Stimulated activated CD4-positive, alpha-beta T cell treated with anti-CD3 and anti-CD28 coated beads, Interleukin-2, amount 100 ng/mL, for 24 hours (primary cell): ENCODE results near the gene EGR1.

Source experiments
- DNase-seq, 2 donors: peaks; one replicate each; pipeline ENCODE4 v3.0.0-alpha.2; 2020

The EGR1 gene

DNA sequence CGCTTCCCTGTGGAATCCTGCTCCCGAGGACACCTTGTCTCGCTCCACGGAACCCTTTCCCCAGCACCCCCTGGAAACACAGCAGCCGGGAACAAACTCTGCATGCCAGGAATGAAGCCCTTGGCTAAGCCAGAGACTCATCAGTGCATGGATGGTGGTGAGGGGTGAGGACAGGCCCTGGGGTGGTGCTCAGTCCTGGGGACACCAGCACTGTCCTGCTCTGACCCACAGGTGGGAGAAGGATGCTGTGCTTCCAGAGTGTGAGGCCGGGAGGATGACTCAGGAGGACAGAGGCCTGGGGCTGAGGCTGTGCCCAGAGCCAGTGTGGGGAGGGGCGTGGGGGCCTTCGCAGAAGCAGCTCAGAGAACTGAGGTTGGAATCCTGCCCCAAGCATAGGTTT, 11.2 kb upstream of the EGR1 start:
- DNase-seq, result no peak

DNA sequence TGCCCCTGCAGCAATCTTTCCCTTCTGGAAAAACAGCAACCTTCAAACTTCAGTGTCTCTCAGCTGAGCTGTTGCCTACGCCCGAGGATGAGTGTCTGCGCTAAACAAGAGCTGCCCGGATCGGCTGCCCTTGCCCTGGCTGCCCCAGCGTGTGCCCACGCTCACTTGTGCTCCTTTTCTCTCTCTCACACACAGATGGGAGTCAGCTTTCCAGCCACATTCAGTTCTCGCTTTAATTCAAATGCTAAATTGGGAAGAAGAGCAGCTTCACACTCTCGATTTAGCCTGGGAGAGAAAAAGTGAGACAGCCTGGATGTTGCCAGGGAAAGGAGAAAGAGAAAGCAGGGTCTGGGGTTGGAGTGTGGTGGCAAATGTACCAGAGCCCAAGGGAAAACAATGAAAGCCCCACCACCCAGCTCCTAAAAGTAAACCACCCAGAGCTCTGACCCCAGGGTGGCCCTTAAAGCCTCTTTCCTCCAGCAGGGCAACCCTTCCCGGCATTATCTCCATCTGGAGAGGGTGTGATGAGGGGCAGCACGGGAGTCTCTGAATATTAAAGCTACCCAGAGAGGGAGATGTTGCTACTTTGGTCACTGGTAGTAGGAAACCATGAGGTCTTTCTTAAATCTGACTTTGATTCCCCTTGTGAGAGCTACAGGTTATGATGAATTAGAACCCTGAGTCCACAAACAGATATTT, 9.9 kb upstream of the EGR1 start:
- DNase-seq, result no peak

DNA sequence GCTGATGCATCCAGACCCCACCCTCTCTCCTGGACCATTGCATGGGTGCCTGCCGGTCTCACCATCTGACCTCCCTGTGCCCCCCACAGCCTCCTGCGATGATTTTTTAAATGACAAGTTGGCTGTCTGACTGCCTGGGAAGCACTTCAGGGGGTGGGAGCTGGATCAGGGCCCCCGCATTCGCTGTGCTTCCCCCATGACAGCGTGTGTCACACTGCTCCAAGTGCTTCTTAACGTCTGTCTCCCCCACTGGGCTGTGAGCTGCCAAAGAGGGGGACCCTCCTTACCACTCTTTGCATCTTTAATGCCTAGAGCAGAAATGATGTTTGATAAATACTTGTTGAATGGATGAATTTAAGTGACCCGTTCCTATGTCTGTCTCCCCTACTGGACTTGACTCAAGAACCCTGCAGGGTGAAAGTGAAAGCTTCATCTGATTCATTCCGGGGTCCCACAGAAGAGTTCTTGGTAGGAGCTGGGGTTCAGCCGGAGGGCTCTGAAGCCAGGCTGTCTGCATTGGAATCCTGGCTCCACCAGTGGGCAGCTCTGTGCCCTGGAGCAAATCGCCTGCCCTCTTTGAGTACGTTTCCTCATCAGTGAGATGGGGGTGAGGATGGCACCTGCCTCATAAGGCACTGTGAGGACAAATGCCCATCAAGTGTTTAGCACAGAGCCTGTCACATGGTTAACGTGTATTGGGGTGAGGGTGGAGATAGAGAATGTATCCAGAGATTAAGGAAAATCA, 7.6 kb upstream of the EGR1 start:
- no peak for DNase-seq

DNA sequence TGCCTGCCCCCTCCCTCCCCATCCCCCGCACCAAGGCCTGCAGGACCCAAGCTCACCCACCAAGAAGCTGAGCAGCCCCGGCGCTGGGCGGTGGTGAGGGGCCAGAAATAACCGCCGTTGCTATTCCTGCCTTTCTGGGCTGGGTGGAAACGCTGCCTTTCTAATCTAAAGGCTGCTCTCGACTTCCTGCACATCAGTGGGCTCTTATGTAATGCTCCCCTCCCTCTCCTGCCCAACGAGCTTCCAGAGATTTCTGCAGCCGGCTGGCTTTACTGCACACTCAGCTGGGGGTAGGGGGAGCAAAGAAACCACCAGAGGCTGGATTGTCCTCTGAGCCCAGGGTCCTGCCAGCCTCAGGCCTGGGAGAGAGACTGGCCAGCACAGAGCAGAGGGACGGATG, 6.9 kb upstream of the EGR1 start:
- DNase-seq, result no peak

DNA sequence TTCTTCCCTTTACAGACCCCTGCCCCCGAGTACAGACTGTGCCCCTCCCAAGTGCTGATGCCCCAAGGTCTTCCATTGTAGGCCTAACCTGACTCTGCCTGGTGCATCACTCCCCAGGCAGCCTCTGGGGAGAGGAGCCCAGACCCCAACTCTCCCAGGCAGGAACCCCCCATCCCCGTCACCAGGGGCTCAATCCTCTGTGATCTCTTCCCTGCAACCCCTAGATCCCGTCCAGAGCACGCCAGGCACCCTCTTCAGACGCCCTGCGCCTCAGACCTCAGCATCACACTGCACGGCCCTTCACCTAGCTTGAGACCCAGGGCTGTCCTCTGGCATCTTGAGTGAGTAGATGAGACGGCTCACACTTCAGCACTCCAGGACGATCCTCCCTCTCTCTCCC, 6.4 kb upstream of the EGR1 start:
- DNase-seq, result no peak

DNA sequence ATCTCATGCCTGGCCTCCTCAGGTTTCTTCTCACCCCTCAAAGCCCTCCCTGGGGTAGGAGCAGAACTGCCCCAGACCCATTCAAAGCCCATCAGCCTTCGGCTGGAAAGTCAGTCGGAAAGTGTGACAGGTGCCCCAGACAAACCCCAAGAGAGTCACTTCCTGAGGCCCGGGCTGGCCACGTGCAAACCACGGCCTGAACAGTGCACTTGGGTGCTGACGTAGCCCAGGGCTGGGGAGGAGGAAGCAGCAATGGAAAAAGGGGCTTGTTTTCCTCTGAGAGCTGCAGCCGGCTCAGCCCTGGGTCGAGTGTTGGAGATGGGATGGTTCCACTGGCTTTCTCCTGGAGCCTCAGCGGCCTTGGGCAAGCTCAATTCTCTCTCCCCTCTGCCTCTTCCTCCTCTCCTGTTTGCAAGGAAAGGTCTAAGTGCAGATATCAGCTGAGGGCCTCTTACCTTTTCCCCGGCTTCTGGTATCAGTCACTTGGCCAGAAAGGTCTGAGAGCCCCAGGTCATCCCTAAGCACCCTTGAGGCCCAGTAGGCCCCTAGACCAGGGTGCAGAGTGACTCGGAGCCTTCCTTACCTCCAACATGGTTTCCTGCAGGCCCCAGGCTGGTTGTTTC, 5.9 kb upstream of the EGR1 start:
- peak; percentile 85 to 89 for DNase-seq

DNA sequence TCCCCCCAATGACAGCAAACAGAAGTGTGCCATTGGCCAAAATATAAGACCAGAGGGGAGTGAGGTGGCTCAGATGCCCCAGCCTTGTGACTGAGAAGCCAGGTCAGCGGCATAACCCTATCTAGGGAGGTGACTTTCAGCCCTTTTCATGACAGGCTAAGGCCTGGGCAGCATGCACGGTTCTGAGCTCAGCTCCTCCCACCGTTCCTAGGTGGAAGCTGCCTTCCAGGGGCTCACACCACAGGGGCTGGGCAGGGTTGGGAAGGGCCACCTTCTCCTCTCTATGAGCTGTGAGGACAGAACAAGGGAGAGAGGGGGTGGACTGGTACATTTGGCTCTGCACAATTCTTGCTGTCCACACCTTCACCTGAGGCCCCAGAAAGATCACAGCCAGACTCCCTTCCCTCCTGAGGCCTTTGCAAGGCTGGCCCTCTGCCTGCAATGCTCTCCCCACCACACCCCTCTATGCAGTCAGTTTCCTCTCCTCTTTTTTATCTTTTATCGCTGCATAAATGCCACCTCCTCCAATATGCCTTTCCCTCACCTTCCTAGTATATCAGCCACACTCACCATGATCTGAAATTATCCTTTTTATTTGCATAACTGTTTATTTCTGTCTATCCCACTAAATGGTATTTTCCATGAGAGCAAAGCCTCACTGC, 5.1 kb upstream of the EGR1 start:
- DNase-seq, result no peak

DNA sequence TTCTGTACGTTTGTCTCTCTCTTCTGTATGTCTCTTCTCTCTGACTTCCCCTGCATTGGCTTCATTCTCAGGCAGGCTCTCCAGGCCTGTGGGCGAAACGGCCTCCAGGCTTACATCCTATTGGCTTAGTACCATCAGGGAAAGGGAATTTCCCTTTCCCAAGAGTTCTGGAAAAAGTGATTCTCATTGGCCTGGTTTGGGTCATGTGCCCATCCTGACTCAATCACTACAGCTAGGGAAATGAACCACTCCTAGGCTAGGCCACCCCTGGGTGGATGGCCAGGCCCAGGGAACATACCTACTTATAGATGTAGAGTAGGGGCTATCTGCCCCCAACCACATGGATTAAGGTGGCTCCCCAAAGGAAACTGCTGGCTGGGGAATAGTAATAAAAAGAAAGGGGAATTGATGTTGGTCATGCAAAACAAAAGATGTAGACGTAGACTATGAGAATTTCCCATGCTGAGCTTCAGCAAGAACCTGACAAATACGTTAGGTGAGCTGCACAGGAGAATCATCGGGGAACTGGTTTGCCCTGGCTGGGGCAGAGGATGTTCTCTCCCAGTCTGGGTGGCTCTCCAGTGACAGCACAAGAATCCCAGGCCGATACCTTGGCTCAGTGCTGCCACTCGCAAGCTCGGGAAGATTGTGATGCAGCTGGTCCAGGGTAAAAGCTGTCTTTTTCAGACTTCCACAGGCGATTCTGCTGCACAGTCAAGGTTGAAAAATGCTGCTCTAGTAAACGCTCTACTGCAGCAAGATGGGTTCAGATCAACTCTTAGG, 3.7 kb upstream of the EGR1 start:
- no peak for DNase-seq

DNA sequence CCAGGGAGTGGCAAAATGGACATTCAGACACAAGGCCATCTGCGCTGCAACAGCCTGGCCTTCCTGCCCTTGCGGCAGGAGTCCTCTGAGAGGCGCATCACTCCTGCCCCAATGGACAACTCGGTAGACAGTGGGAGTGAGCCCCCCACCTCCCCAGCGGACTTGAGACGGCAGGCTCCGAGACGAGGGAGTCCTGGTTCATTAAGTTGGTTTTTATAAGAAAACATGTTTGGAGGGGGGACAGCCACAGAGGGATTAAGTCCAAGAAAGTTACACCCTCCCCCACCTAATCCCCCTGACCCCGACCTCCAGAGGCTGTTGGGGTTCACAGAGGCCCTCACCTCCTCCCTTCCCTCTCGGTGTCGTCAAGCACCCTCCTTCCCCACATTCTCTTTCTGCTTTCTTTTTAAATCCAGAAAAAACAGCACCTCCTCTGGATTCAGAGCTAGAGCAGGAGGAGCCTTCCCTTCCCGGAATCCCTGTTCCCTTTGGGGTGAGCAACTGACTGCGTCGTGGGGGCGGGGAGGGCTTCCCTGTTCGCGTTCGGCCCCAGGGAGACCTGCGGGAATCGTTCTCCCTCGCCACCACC, 1.8 kb upstream of the EGR1 start:
- no peak for DNase-seq

DNA sequence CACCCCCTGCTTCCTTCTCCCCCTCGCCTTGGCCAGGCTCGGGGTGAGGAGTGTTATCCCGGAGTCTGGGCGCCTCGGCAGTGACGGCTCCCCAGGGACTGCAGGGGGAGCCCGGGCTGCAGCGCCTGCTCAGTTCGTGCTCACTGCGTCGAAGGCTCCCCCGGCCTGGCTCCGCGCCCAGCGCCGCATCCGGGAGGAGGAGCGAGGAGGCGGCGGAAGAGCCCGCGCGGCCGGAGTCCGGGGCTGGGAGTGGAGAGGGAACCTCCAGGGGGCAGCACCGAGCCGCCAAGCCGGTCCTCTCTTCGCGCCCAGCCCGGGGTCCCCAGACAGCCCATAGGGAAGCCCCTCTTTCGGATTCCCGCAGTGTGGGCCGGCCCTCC, 1.3 kb upstream of the EGR1 start:
- peak; percentile 93 to 95 for DNase-seq

DNA sequence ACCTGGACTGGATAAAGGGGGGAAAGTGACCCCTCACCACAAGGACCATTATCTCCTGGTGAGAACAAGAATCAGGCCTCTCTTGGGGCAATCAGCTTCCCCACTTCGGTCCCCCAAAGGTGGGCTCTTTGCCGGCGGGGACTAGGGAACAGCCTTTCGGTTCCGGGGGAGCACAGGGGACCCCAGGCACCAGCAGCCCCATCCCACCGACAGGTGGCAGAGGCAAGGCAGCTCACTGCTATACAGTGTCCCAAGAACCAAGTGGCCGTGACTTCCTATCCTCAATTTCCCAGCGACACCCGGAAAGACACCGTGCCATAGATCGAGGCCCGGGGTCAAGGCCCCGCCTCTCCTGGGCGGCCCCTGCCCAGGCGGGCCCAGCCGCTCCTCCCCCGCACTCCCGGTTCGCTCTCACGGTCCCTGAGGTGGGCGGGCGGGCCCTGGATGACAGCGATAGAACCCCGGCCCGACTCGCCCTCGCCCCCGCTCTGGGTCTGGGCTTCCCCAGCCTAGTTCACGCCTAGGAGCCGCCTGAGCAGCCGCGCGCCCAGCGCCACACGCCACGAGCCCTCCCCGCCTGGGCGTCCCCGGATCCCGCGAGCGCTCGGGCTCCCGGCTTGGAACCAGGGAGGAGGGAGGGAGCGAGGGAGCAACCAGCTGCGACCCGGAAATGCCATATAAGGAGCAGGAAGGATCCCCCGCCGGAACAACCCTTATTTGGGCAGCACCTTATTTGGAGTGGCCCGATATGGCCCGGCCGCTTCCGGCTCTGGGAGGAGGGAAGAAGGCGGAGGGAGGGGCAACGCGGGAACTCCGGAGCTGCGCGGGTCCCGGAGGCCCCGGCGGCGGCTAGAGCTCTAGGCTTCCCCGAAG, 655 bp upstream of the EGR1 start:
- peak; percentile 93 to 96 for DNase-seq

DNA sequence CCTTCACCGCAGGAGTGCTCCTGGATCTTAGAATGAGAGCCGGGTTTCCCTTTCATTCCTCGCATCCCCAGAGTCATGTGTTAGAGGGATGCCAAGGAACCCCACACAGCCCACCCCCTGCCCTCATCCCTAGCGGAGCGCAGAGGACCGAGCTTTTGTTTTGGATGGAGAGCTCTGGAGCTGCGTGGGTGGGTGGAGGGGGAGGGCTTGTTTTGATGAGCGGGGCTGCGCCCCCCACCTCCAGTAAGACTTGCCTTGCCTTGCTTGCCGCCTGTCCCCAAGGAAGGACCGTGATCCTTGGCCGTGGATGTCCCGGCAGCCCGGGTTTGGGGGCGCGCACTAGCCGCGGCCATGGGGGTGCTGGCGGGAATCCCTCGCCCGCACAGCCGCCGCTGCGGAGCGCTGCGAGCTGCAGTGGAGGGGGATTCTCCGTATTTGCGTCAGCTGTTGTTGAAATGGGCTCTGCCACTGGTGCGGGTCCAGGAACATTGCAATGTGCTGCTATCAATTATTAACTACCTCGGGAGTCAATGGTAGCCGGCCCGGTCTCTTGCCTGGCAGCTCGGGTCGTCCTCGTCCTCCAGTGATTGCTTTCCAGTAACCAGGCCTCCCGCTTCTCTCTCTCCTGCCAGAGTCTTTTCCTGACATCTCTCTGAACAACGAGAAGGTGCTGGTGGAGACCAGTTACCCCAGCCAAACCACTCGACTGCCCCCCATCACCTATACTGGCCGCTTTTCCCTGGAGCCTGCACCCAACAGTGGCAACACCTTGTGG, 1.0 kb downstream of the EGR1 start:
- no peak for DNase-seq

DNA sequence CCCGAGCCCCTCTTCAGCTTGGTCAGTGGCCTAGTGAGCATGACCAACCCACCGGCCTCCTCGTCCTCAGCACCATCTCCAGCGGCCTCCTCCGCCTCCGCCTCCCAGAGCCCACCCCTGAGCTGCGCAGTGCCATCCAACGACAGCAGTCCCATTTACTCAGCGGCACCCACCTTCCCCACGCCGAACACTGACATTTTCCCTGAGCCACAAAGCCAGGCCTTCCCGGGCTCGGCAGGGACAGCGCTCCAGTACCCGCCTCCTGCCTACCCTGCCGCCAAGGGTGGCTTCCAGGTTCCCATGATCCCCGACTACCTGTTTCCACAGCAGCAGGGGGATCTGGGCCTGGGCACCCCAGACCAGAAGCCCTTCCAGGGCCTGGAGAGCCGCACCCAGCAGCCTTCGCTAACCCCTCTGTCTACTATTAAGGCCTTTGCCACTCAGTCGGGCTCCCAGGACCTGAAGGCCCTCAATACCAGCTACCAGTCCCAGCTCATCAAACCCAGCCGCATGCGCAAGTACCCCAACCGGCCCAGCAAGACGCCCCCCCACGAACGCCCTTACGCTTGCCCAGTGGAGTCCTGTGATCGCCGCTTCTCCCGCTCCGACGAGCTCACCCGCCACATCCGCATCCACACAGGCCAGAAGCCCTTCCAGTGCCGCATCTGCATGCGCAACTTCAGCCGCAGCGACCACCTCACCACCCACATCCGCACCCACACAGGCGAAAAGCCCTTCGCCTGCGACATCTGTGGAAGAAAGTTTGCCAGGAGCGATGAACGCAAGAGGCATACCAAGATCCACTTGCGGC, 1.8 kb downstream of the EGR1 start:
- DNase-seq, result no peak

DNA sequence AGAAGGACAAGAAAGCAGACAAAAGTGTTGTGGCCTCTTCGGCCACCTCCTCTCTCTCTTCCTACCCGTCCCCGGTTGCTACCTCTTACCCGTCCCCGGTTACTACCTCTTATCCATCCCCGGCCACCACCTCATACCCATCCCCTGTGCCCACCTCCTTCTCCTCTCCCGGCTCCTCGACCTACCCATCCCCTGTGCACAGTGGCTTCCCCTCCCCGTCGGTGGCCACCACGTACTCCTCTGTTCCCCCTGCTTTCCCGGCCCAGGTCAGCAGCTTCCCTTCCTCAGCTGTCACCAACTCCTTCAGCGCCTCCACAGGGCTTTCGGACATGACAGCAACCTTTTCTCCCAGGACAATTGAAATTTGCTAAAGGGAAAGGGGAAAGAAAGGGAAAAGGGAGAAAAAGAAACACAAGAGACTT, 2.4 kb downstream of the EGR1 start:
- DNase-seq, result no peak

DNA sequence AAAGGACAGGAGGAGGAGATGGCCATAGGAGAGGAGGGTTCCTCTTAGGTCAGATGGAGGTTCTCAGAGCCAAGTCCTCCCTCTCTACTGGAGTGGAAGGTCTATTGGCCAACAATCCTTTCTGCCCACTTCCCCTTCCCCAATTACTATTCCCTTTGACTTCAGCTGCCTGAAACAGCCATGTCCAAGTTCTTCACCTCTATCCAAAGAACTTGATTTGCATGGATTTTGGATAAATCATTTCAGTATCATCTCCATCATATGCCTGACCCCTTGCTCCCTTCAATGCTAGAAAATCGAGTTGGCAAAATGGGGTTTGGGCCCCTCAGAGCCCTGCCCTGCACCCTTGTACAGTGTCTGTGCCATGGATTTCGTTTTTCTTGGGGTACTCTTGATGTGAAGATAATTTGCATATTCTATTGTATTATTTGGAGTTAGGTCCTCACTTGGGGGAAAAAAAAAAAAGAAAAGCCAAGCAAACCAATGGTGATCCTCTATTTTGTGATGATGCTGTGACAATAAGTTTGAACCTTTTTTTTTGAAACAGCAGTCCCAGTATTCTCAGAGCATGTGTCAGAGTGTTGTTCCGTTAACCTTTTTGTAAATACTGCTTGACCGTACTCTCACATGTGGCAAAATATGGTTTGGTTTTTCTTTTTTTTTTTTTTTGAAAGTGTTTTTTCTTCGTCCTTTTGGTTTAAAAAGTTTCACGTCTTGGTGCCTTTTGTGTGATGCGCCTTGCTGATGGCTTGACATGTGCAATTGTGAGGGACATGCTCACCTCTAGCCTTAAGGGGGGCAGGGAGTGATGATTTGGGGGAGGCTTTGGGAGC, 3.1 kb downstream of the EGR1 start:
- no peak for DNase-seq

DNA sequence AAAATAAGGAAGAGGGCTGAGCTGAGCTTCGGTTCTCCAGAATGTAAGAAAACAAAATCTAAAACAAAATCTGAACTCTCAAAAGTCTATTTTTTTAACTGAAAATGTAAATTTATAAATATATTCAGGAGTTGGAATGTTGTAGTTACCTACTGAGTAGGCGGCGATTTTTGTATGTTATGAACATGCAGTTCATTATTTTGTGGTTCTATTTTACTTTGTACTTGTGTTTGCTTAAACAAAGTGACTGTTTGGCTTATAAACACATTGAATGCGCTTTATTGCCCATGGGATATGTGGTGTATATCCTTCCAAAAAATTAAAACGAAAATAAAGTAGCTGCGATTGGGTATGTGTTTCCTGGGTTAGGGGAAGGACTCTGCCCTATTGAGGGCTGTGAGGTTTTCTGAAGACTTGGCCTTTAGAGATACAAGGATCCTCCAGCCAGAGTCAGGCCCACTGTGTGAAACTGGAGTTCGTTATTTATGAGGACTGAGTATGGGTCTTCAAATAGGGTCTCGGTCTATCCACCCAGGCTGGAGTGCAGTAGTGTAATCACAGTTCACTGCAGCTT, 3.8 kb downstream of the EGR1 start:
- DNase-seq, result no peak

DNA sequence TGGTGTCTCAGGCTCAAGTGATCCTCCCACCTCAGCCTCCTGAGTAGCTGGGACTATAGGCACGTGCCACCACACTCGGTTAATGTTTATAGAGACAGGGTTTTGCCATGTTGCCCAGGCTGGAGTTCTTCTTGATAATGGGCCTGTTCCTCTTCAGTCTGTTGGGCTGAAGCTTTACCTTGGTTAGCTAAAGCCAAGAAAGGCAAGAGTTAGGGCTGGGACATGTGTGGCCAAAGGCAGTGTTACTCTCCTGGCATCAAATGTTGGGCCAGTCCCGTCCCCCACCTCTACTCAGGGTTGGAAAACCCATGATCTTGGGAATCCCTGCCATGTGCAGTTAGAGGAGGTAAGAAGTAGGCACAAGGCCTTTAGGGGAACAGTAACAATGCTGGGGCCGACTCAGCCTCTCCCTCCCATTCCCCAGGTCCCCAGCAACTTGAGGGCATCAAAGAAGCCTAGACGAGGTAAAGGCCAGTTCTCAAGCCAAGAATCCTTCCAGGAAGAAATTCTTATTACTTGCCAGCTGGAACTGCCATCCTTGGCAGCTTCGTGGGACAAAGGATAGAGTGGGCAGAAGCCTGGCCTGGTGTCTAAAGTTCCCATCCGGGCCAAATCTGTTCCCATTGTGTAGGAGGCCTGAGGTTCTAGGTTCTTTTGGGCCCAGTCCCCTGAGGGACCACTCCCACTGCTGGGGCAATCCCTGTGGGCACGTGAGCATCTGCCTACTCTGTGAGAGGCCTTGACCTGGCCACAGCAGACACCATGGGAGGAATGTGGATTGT, 4.5 kb downstream of the EGR1 start:
- DNase-seq, result no peak
